HepG2 (cell line): Measurements from ENCODE around the gene CSF3R. TPM values are rescaled to one million over a fixed set of nuclear protein-coding genes. Genes with fewer than 3 reads are reported as not detected.

Experiments
- ATAC-seq: fragments of 200-7000 bp; cut with Tn5 transposase; 3 replicates; pipeline ENCODE4 v1.9.1; 2020; ENCODE audit warnings: mild to moderate bottlenecking, moderate library complexity
- BruUV-seq: library from RNA; stranded (reverse); fragments of 400-500 nt; replicated peaks from 2 replicates; lab custom pipeline; 2021; lab: Mats Ljungman, UMichigan
- CTCF ChIA-PET: fragments of 300-600 bp; formaldehyde crosslinking; extraction: SDS; loops from one replicate; lab custom pipeline; 2021; ENCODE audit warnings: low total read pairs, inconsistent platforms, low intra/inter-chr PET ratio; lab: Yijun Ruan, JAX
- POLR2A ChIA-PET: fragments of 350-600 bp; sonication (Branson Sonifier 250); formaldehyde crosslinking; loops from one replicate; lab custom pipeline; 2020; ENCODE audit warnings: antibody characterized with exemption, inconsistent platforms; lab: Yijun Ruan, JAX
- DNase-seq: peaks from one replicate; pipeline ENCODE4 v3.0.0-alpha.2; 2015; ENCODE audit warnings: low spot score
- FAIRE-seq: peaks from 3 replicates; lab custom pipeline; 2011; peaks lifted over from hg19 to GRCh38; lab: Jason Lieb, UNC
- H2AFZ ChIP-seq: one replicate; pipeline ENCODE4 v1.6.1; 2011; ENCODE audit warnings: low read length, inconsistent platforms
- H3K27ac ChIP-seq: fragments of 300-600 bp; 3 replicates; pipeline ENCODE4 v1.8.0; 2011; ENCODE audit warnings: mixed run types, mild to moderate bottlenecking, mixed read lengths, low read length, inconsistent platforms; ENCODE audit not compliant: insufficient read depth; ENCODE audit errors: extremely low read length
- H3K27me3 ChIP-seq, 2 experiments: fragments of 200-600 bp in 1 of 2; 2 replicates in 1 of 2; 3 replicates in 1 of 2; pipeline versions ENCODE4 v1.6.0 to v1.8.0; 2011; ENCODE audit warnings: low read length in 2 of 2, mild to moderate bottlenecking in 2 of 2, moderate library complexity in 2 of 2, inconsistent platforms in 1 of 2; ENCODE audit not compliant: insufficient read depth in 2 of 2, control insufficient read depth in 1 of 2
- H3K36me3 ChIP-seq, 2 experiments: fragments of 200-600 bp in 1 of 2; replicated peaks in 1 of 2; 2 replicates in 1 of 2; 3 replicates in 1 of 2; pipeline versions ENCODE4 v1.5.1 to v1.8.0; 2011; ENCODE audit warnings: low read length in 2 of 2, inconsistent platforms in 1 of 2; ENCODE audit not compliant: insufficient read depth in 2 of 2, control insufficient read depth in 1 of 2
- H3K4me1 ChIP-seq: 2 replicates; pipeline ENCODE4 v1.5.1; 2012; ENCODE audit warnings: low read length, inconsistent platforms; ENCODE audit not compliant: insufficient read depth
- H3K4me2 ChIP-seq: 2 replicates; pipeline ENCODE4 v1.6.0; 2011; ENCODE audit warnings: low read depth, low read length, inconsistent platforms
- H3K4me3 ChIP-seq, 3 experiments: fragments of 200-600 bp in 1 of 3; sonication (generic), shearing (Covaris generic) in 1 of 3; replicated peaks in 1 of 3; 2 replicates each; pipeline ENCODE4 v1.5.1; 2011 to 2016; ENCODE audit warnings: low read length in 3 of 3, inconsistent platforms in 2 of 3, low read depth in 2 of 3, mild to moderate bottlenecking in 2 of 3, control low read depth in 1 of 3, mixed read lengths in 1 of 3; ENCODE audit not compliant: insufficient read depth in 1 of 3
- H3K79me2 ChIP-seq: one replicate; pipeline ENCODE4 v1.6.1; 2011; ENCODE audit warnings: low read length, inconsistent platforms; ENCODE audit not compliant: insufficient read depth
- H3K9ac ChIP-seq: 2 replicates; pipeline ENCODE4 v1.6.0; 2011; ENCODE audit warnings: mild to moderate bottlenecking, low read depth, low read length, inconsistent platforms; ENCODE audit not compliant: insufficient read depth
- H3K9me3 ChIP-seq: 2 replicates; pipeline ENCODE4 v1.5.1; 2012; ENCODE audit warnings: mild to moderate bottlenecking, low read length
- H4K20me1 ChIP-seq: 2 replicates; pipeline ENCODE4 v1.6.0; 2011; ENCODE audit warnings: inconsistent platforms, mild to moderate bottlenecking, low read length, moderate library complexity; ENCODE audit not compliant: insufficient read depth
- FOSL2 ChIP-seq: sonication (generic); formaldehyde crosslinking; IDR thresholded peaks from 2 replicates; pipeline ENCODE4 v1.4.0; 2020; ENCODE audit warnings: missing genetic modification reagents
- NONO ChIP-seq, 2 experiments: fragments of 450-650 bp in 1 of 2; sonication (generic) in 1 of 2; formaldehyde crosslinking in 1 of 2; IDR thresholded peaks in 1 of 2; conservative IDR thresholded peaks in 1 of 2; 2 replicates each; pipeline versions ENCODE4 v1.6.1 to v1.8.0; 2017 to 2022; ENCODE audit warnings: mild to moderate bottlenecking in 1 of 2, missing genetic modification reagents in 1 of 2, moderate library complexity in 1 of 2
- WIZ ChIP-seq: sonication (generic); formaldehyde crosslinking; IDR thresholded peaks from 2 replicates; pipeline ENCODE4 v1.5.1; 2020; ENCODE audit warnings: mild to moderate bottlenecking, missing genetic modification reagents
- XRCC5 ChIP-seq: fragments of 200-400 bp; formaldehyde crosslinking; optimal IDR thresholded peaks from 2 replicates; pipeline ENCODE3; 2017; ENCODE audit warnings: mild to moderate bottlenecking, low read length
- ZEB1 ChIP-seq: IDR thresholded peaks from 2 replicates; pipeline ENCODE4 v1.6.1; 2012; ENCODE audit warnings: mild to moderate bottlenecking, low read depth, inconsistent platforms; ENCODE audit not compliant: insufficient replicate concordance
- ZNF264 ChIP-seq: sonication (generic); formaldehyde crosslinking; IDR thresholded peaks from 2 replicates; pipeline ENCODE4 v1.4.0; 2020; ENCODE audit warnings: missing genetic modification reagents
- whole genome bisulfite sequencing: methylation state at CpG from one replicate; pipeline ENCODE4 v1.1.6; 2017; ENCODE audit warnings: low lambda C conversion rate; 5-methylcytosine and 5-hydroxymethylcytosine counted together
- in situ Hi-C: cut with HindIII; loops from 2 replicates; pipeline ENCODE4 v1.10.0; 2017; ENCODE audit warnings: low pct_unique_long_range_greater_than_20kb; ENCODE audit not compliant: extremely low pct_ligation_motif_present
- intact Hi-C: fragments of 100-400 bp; cut with micrococcal nuclease; formaldehyde crosslinking; loops from one replicate; pipeline ENCODE4 v1.10.0; 2022; ENCODE audit not compliant: unreplicated experiment
- polyA plus RNA-seq, 8 experiments: library from polyadenylated mRNA; depleted of rRNA in 3 of 8; stranded (reverse) in 7 of 8; unstranded in 1 of 8; fragments of >200 nt; fragmentation: Illumina TruSeq in 4 of 8; extraction: Trizol in 4 of 8; gene quantifications; 2 replicates each; pipeline versions ENCODE4 v1.2.1 to v1.2.3, GENCODE V29; 2011 to 2016; ENCODE audit warnings: low read depth in 4 of 8, missing spikeins in 1 of 8, mixed read lengths in 1 of 8; ENCODE audit not compliant: insufficient read depth in 1 of 8
- total RNA-seq, 5 experiments: library from RNA; depleted of rRNA; stranded (reverse); fragments of >200 nt; fragmentation: Illumina TruSeq; extraction: Trizol; gene quantifications; 2 replicates each; pipeline ENCODE4 v1.2.3, GENCODE V29; 2016; ENCODE audit warnings: low read depth in 1 of 5
- TF ChIP-seq, protein P1 (sequence below): IDR thresholded peaks from 2 replicates; pipeline ENCODE4 v1.6.1; 2016; ENCODE audit warnings: low read depth
- TF ChIP-seq, protein P2 (sequence below): IDR thresholded peaks from 2 replicates; pipeline ENCODE4 v1.6.1; 2016; ENCODE audit warnings: low read depth, borderline replicate concordance
- TF ChIP-seq, protein P3 (sequence below): sonication (generic); formaldehyde crosslinking; IDR thresholded peaks from 2 replicates; pipeline ENCODE4 v1.8.0; 2022; ENCODE audit warnings: mild to moderate bottlenecking, missing genetic modification reagents, moderate library complexity

The CSF3R gene
- total and polyA plus RNA-seq, 2 of the 13 experiments (the other 11 are each of a cell fraction or from before 2014, with no cell fraction given) = 11.9 to 28.8 TPM

DNA sequence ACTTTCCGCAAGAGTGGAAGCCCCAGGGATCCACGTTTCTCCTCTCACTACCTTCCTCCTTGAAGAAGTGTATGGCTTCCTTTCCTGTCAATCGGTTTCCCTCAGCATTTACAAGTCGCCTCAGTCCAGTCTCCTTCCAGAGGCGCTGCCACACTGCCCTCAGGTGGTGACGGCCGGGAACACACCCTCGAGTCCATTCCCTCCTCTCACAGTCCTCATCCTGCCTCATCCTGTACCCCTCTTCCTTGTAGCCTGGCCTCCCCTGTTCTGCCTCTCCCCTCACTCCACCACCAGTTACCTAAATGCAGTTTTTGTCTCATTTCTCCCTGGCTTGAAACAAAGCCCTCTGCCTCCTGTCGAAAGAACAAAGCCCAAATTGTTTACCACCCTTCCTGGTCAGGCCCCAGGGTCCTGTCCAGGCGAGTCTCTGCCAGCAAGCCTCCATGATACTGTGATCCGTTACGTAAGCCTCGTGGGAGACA lies 61.8 kb downstream of the CSF3R start (continued):
- TF ChIP-seq, protein P1, sequence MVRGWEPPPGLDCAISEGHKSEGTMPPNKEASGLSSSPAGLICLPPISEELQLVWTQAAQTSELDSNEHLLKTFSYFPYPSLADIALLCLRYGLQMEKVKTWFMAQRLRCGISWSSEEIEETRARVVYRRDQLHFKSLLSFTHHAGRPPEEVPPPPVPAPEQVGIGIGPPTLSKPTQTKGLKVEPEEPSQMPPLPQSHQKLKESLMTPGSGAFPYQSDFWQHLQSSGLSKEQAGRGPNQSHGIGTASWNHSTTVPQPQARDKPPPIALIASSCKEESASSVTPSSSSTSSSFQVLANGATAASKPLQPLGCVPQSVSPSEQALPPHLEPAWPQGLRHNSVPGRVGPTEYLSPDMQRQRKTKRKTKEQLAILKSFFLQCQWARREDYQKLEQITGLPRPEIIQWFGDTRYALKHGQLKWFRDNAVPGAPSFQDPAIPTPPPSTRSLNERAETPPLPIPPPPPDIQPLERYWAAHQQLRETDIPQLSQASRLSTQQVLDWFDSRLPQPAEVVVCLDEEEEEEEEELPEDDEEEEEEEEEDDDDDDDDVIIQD (CRISPR knock-in tag) = 0 out of 2 replicates have a peak, but pooled peaks have one; percentile 20
- TF ChIP-seq NONO (IDR thresholded peaks at IDR 0.05) (no peak), NONO (CRISPR knock-in tag; conservative IDR thresholded peaks at IDR 0.05) (peak; percentile 57; the same call in 1 of the 2 replicates), ZEB1 (no peak), FOSL2 (CRISPR knock-in tag) (peak; percentile 29; the same call in 1 of the 2 replicates), XRCC5 (peak; percentile 64)
- TF ChIP-seq, protein P2, sequence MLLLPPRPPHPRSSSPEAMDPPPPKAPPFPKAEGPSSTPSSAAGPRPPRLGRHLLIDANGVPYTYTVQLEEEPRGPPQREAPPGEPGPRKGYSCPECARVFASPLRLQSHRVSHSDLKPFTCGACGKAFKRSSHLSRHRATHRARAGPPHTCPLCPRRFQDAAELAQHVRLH (CRISPR knock-in tag) = peak; percentile 25; the same call in 1 of the 2 replicates
- TF ChIP-seq, all 625 proteins: peak for 19

DNA sequence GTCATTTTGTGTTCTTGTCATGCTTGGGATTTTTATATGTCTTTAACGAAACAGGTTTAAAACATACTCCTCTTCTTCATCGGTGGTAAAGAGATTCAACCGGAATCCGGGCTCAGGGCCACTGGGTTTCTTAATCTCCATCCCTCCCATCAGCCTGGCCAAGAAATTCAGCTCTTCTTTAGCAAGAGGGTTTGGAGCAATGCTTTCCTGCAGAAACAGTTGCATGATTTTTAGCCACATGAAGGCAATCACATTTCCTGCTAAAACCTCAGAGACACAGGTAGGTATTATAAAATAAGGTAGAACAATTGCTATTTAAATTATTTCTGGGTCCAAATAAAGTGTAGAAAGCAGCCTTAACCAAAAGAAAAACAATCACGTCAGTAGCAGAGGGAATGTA lies 62.3 kb downstream of the CSF3R start:
- intact Hi-C loops = loop anchor here (2.0 to 10.0 kb wide), 4 partner anchors 38 to 276 kb away; partner anchors contain the start of gene TRAPPC3
- POLR2A ChIA-PET = no interaction called here

More for the DNA sequence above, 62.3 kb downstream of the CSF3R start:
- H3K9me3 ChIP-seq = no peaks in the 10 kb centered on the region
- no peak overlapping the region for H3K9ac ChIP-seq
- DNase-seq (no peak), FAIRE-seq (no peak), ATAC-seq (no peak)
- BruUV-seq = no TSS peak
- no peak overlapping the region for H3K4me3 ChIP-seq
- no peaks in the 10 kb centered on the region for H4K20me1 ChIP-seq
- no peak overlapping the region for H3K4me2 ChIP-seq
- WGBS = 73% methylated on average over 5 of the region's 5 CpGs
- no peaks in the 10 kb centered on the region for H3K79me2 ChIP-seq
- H3K36me3 ChIP-seq = no peaks in the 10 kb centered on the region; a peak in 1 of 5 replicates
- no peak overlapping the region for H2AFZ ChIP-seq
- no peak overlapping the region for H3K27ac ChIP-seq
- in situ Hi-C loops = loop anchor here (5.0 kb wide), 1 partner anchor 78 kb away; no protein-coding TSS in a partner anchor
- H3K4me1 ChIP-seq = peaks cover 13% of the 10 kb centered on the region
- CTCF ChIA-PET = interaction anchor here (2.3 kb wide), 1 partner anchor 78 kb away, joined by 24 read pairs; no protein-coding TSS in a partner anchor
- no peaks in the 10 kb centered on the region for H3K27me3 ChIP-seq
- TF ChIP-seq ZNF264 (CRISPR knock-in tag) (no peak), WIZ (CRISPR knock-in tag) (no peak)
- TF ChIP-seq, protein P3, sequence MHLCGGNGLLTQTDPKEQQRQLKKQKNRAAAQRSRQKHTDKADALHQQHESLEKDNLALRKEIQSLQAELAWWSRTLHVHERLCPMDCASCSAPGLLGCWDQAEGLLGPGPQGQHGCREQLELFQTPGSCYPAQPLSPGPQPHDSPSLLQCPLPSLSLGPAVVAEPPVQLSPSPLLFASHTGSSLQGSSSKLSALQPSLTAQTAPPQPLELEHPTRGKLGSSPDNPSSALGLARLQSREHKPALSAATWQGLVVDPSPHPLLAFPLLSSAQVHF (CRISPR knock-in tag) = no peak
